Measurements from ENCODE around the gene RPL13. TPM values are rescaled to one million over a fixed set of nuclear protein-coding genes. Genes with fewer than 3 reads are reported as not detected.
A peak's percentile ranks its signal among the peaks of the same experiment; 100 is the strongest.

The RPL13 gene
- total RNA-seq, result 1,727 TPM
- long read RNA-seq, full-length matches to known transcripts, result 941 of 970 reads
- long read RNA-seq, partial matches to known transcripts, result 14 of 970 reads
- long read RNA-seq, other reads (novel, unspliced or antisense), result 15 of 970 reads

- Histone ChIP-seq H3K4me3 (peak within 1 kb of the TSS; percentile 96), H3K27ac (peak within 1 kb of the TSS; percentile 100), H3K9me3 (no peaks in the 10 kb centered on the region), H3K27me3 (ENCODE audit: low read depth) (no peaks in the 10 kb centered on the region), H3K36me3 (peaks cover 53% of the 10 kb centered on the region), H3K4me1 (peaks cover 56% of the 10 kb centered on the region)
- intact Hi-C loops (cut with DNase I), result no loop called here
- TF ChIP-seq CTCF (IDR thresholded peaks at IDR 0.05), result peak; percentile 14
- ATAC-seq (peak; percentile 97 to 98), DNase-seq (peak; percentile 98)
These were observed at the start of gene RPL13 for GRCh38 chr16:89560378-89561141. TSS of gene RPL13 (plus strand) at chr16:89560682. CDS start at chr16:89560960, 278 bp downstream.

GRCh38 chr16:89511374-89511773, 49.1 kb upstream of the RPL13 start:
- no peak overlapping the region for H3K4me3 ChIP-seq
- TF ChIP-seq CTCF (IDR thresholded peaks at IDR 0.05), result no peak
- H3K36me3 ChIP-seq, result peaks cover 61% of the 10 kb centered on the region
- peaks cover 28% of the 10 kb centered on the region for H3K4me1 ChIP-seq
- H3K9me3 ChIP-seq, result no peaks in the 10 kb centered on the region
- no peak for DNase-seq
- intact Hi-C loops (cut with DNase I), result no loop called here
- H3K27me3 ChIP-seq (ENCODE audit: low read depth), result no peaks in the 10 kb centered on the region
- no peak overlapping the region for H3K27ac ChIP-seq
- no peak for ATAC-seq

- peaks cover 70% of the 10 kb centered on the region for H3K36me3 ChIP-seq
- DNase-seq, result no peak
These were observed 48.0 kb upstream of the RPL13 start for GRCh38 chr16:89512453-89512852.

GRCh38 chr16:89517128-89517527, 43.4 kb upstream of the RPL13 start:
- Histone ChIP-seq H3K27me3 (ENCODE audit: low read depth) (no peaks in the 10 kb centered on the region), H3K4me3 (no peak overlapping the region), H3K4me1 (no peaks in the 10 kb centered on the region), H3K27ac (no peak overlapping the region), H3K9me3 (no peaks in the 10 kb centered on the region), H3K36me3 (peaks cover 96% of the 10 kb centered on the region)
- DNase-seq (no peak), ATAC-seq (no peak)
- intact Hi-C loops (cut with DNase I), result no loop called here
- TF ChIP-seq CTCF (IDR thresholded peaks at IDR 0.05), result no peak

More at GRCh38 chr16:89512453-89512852, 48.0 kb upstream of the RPL13 start:
- H3K9me3 ChIP-seq, result no peaks in the 10 kb centered on the region
- intact Hi-C loops (cut with DNase I), result no loop called here
- H3K4me1 ChIP-seq, result peaks cover 17% of the 10 kb centered on the region
- no peak for ATAC-seq
- no peak for TF ChIP-seq CTCF (IDR thresholded peaks at IDR 0.05)
- H3K27me3 ChIP-seq (ENCODE audit: low read depth), result no peaks in the 10 kb centered on the region
- H3K4me3 ChIP-seq, result no peak overlapping the region
- H3K27ac ChIP-seq, result no peak overlapping the region

GRCh38 chr16:89519881-89520280, 40.6 kb upstream of the RPL13 start:
- Histone ChIP-seq H3K9me3 (no peaks in the 10 kb centered on the region), H3K4me1 (peaks cover 9% of the 10 kb centered on the region), H3K36me3 (peaks cover 95% of the 10 kb centered on the region), H3K4me3 (no peak overlapping the region), H3K27ac (no peak overlapping the region), H3K27me3 (ENCODE audit: low read depth) (no peaks in the 10 kb centered on the region)
- DNase-seq, result no peak
- no peak for TF ChIP-seq CTCF (IDR thresholded peaks at IDR 0.05)
- no peak for ATAC-seq
- intact Hi-C loops (cut with DNase I), result no loop called here

Measured in lower lobe of right lung (tissue), 2 donors.